ENCODE results near the gene CSK. TPM values are rescaled to one million over a fixed set of nuclear protein-coding genes. Genes with fewer than 3 reads are reported as not detected.

The CSK gene
- total RNA-seq, 4 donors from 2014 or later: 30.6 to 130 (median 45.2) TPM

GRCh38 chr15:74763416-74763815, 18.5 kb upstream of the CSK start:
- H3K4me1 ChIP-seq: peaks cover 0 to 15% (median 0%) of the 10 kb centered on the region in 3 donors

GRCh38 chr15:74767167-74768098, 14.4 kb upstream of the CSK start:
- Histone ChIP-seq H3K36me3 (no peaks in the 10 kb centered on the region), H3K27ac (no peak overlapping the region), H3K4me3 (no peak overlapping the region), H3K9me3 (no peaks in the 10 kb centered on the region), H3K27me3 (peaks cover 0 to 28% (median 0%) of the 10 kb centered on the region in 4 donors), H3K4me1 (peaks cover 0 to 39% (median 8%) of the 10 kb centered on the region in 3 donors)
- intact Hi-C loops (cut with DNase I): loop anchor here (5.0 to 10.0 kb wide), 2 partner anchors 130 to 393 kb away; no protein-coding TSS in a partner anchor
- no peak for TF ChIP-seq POLR2A (IDR thresholded peaks at IDR 0.05)
- TF ChIP-seq, protein P1, sequence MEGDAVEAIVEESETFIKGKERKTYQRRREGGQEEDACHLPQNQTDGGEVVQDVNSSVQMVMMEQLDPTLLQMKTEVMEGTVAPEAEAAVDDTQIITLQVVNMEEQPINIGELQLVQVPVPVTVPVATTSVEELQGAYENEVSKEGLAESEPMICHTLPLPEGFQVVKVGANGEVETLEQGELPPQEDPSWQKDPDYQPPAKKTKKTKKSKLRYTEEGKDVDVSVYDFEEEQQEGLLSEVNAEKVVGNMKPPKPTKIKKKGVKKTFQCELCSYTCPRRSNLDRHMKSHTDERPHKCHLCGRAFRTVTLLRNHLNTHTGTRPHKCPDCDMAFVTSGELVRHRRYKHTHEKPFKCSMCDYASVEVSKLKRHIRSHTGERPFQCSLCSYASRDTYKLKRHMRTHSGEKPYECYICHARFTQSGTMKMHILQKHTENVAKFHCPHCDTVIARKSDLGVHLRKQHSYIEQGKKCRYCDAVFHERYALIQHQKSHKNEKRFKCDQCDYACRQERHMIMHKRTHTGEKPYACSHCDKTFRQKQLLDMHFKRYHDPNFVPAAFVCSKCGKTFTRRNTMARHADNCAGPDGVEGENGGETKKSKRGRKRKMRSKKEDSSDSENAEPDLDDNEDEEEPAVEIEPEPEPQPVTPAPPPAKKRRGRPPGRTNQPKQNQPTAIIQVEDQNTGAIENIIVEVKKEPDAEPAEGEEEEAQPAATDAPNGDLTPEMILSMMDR (IDR thresholded peaks at IDR 0.05): no peak
- DNase-seq: no peak
- WGBS, 2 donors: 72 to 83% methylated on average over 9 to 10 of the region's 14 CpGs

More at GRCh38 chr15:74763416-74763815, 18.5 kb upstream of the CSK start:
- intact Hi-C loops (cut with DNase I): loop anchor here (10.0 kb wide), 1 partner anchor 389 kb away; no protein-coding TSS in a partner anchor
- Histone ChIP-seq H3K9me3 (no peaks in the 10 kb centered on the region), H3K4me3 (no peak overlapping the region), H3K27ac (no peak overlapping the region), H3K36me3 (no peaks in the 10 kb centered on the region), H3K27me3 (peaks cover 0 to 26% (median 0%) of the 10 kb centered on the region in 4 donors)
- TF ChIP-seq, protein P1 (IDR thresholded peaks at IDR 0.05): no peak
- no peak for TF ChIP-seq POLR2A (IDR thresholded peaks at IDR 0.05)
- WGBS, 2 donors: 46 to 63% methylated on average over 5 to 9 of the region's 15 CpGs
- no peak for DNase-seq

GRCh38 chr15:74768099-74768770, 13.6 kb upstream of the CSK start:
- Histone ChIP-seq H3K4me3 (no peak overlapping the region), H3K36me3 (no peaks in the 10 kb centered on the region), H3K27me3 (peaks cover 0 to 24% (median 0%) of the 10 kb centered on the region in 4 donors), H3K9me3 (no peaks in the 10 kb centered on the region), H3K27ac (no peak overlapping the region), H3K4me1 (peaks cover 3 to 40% (median 12%) of the 10 kb centered on the region in 3 donors)
- intact Hi-C loops (cut with DNase I): loop anchor here (5.0 to 10.0 kb wide), 2 partner anchors 131 to 393 kb away; no protein-coding TSS in a partner anchor
- WGBS, 2 donors: 23 to 28% methylated on average over 13 to 14 of the region's 15 CpGs
- no peak for TF ChIP-seq POLR2A (IDR thresholded peaks at IDR 0.05)
- TF ChIP-seq, protein P1 (IDR thresholded peaks at IDR 0.05): no peak
- no peak for DNase-seq

- intact Hi-C loops (cut with DNase I): loop anchor here (5.0 to 10.0 kb wide), 2 partner anchors 132 to 394 kb away; no protein-coding TSS in a partner anchor
- H3K36me3 ChIP-seq: no peaks in the 10 kb centered on the region
- H3K4me1 ChIP-seq: peaks cover 3 to 40% (median 18%) of the 10 kb centered on the region in 3 donors
- no peaks in the 10 kb centered on the region for H3K9me3 ChIP-seq
- no peak overlapping the region for H3K4me3 ChIP-seq
- no peak overlapping the region for H3K27ac ChIP-seq
- 0 to 5% methylated on average over 4 to 9 of the region's 9 CpGs for WGBS, 2 donors
- H3K27me3 ChIP-seq: peaks cover 0 to 24% (median 0%) of the 10 kb centered on the region in 4 donors
- DNase-seq: no peak
- no peak for TF ChIP-seq POLR2A (IDR thresholded peaks at IDR 0.05)
- TF ChIP-seq, protein P1 (IDR thresholded peaks at IDR 0.05): peak; percentile 78 to 90 (median 88)
Observed at GRCh38 chr15:74768771-74769342, 13.0 kb upstream of the CSK start.

Measured in esophagus squamous epithelium (tissue), 5 donors.